Femur (tissue), 1 donor: ENCODE measurements around the gene PTPA.

ENCODE experiments used
- DNase-seq: peaks from one replicate; pipeline ENCODE4 v3.0.0-alpha.2; 2017

PTPA gene

DNA sequence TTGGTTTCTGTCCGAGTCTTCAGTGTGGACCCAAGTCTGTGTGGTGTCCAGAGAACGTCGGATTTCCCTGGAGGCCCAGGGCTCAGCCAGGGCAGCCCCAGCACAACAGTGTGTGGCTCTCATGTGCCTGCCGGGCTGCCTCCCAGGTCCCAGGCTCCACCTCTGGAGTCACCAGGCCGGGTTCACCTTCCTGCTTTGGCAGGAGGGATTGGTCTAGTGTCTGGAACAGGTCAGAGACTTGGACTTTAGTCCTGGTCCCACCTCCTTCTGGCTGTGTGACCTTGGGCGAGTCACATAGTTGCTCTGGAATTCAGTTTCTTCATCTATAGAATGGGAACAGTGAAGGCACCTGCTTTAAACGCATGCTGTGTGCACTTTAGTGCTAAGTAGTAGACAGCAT is 27.1 kb upstream of the PTPA start:
- DNase-seq: no peak

DNA sequence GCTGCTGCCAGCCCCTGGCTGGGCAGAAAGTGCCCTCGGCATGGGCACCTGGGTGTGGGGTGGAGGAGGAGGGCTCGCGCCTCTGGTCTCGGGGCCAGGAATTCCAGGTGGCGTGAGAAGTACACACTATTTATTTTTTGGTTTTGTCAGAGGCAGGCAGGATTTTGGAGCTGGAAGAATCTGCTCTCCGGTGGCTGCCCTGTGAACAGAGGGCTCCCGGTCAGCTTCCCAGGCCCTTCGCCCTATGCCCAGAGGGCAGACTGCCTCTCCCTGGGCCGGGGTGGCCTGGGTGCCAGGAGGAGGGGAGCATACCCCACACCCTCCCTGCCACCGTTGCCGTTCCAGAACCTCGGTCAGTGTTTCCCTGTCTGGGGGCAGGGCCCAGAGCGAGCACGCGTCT is 22.0 kb upstream of the PTPA start:
- no peak for DNase-seq

DNA sequence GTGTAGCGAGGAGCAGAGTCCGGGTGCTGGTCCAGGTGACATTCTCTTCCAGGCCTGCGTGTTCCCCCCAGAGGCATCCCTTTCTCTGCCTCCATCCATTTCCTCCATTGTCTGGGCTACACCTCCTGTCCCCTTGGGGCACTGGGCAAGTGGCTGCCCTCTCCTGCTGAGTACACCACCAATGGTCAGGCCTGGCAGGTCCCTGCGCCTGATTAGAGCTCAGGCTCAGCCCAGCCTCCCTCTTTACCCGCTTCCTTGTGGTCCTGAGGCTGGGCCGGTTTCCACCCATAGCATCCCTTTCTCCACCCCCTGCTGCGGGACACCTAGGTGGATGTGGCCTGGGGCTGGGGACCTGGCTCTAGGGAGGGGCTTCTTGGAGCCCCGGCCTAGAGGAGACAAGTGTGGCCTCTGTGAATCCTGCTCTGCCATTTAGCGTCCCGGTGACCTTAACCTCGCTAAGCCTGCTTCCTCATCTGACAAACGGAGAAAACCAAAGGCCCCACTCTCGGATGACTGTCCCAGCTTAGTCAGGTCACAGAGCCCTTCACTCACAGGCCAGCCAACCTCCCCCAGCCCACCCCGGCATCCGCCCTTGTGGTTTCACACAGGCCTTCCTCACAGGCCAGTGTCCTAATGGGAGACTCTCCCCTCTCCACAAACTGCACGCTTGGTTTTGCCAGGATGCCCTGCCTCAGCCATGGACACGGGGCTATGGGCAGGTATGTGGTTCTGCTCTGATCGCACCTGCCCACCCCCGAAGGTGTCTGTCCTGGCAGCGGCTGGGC is 17.4 kb upstream of the PTPA start:
- DNase-seq: no peak

DNA sequence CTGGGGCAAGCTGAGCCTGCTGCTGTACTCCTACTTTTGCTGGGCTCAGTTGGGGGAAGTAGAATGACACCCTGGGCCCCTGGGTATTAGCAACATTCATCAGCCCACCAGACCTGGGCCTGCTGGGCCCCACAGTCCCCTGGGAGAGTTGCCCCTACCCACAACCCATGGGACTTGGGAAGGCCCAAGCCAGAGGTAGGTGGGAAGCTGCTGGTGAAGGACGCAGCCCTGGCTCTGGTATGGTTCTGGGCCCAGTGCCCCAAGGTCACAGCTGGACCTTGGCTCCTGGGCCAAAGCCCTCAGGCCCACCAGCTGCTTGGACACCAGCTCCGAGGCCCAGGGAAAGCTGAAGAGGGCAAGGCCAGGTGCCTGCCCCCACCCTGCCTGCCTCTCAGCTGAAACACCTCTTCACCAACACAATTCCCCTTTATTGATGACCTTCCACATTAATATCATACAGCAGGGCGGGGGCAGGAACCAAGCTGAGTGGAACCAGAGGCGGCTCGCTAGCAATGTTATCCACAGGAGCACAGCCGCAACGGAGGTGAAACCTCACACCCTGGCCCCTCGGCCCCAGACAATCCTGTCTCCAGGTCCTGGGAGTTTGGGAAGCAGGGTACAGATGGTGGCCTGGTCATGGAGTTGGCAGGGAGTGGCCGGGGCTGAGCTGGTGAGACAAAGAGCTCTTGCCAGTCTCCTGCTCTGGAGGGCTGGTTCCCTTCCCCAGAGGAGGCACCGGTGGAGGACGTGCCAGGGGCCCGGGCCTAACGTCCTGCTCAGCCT is 16.6 kb upstream of the PTPA start:
- DNase-seq: no peak

GRCh38 chr9:129095170-129095667 is 16.0 kb upstream of the PTPA start:
- DNase-seq: no peak

DNA sequence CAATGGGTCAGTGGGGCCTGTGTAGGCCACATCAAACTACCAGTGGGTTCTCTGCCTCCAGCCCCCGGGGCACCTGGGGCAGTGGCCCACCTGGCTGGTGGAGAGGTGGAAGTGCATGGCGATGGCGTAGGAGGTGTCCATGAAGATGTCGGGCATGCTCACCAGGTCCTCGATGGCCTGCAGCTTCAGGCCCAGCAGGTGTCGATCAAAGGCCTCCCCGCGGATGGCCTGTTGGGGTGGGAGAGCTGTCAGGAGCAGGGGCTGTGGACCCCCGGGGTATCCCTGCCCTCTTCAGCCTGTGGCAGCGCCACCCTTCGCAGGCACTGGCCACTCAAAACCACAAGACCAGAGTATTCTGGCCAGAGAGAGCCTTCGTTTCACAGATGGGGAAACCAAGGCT is 15.3 kb upstream of the PTPA start:
- DNase-seq: no peak

GRCh38 chr9:129097671-129098306 is 13.4 kb upstream of the PTPA start:
- no peak for DNase-seq

DNA sequence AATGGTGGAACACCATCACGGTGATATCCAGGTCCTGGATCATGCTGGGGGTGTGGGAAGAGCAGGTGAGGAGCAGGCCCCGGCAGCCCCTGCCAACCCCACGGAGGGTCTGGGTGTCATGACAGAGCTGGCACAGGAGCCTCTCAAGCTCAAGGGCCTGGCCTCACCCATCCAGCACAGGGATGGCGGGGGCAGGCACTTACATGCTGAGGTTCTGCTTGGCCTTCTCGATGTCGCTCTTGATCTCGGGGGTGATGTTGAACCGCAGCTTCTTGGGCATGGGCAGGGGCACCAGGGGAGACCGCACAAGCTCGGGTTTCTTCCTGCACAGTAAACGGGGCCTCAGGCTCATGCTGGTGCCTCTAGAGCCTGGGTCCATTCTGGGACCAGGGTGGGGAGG is 12.9 kb upstream of the PTPA start:
- DNase-seq: no peak

- no peak for DNase-seq
Measured at GRCh38 chr9:129100383-129101169, 10.6 kb upstream of the PTPA start.

DNA sequence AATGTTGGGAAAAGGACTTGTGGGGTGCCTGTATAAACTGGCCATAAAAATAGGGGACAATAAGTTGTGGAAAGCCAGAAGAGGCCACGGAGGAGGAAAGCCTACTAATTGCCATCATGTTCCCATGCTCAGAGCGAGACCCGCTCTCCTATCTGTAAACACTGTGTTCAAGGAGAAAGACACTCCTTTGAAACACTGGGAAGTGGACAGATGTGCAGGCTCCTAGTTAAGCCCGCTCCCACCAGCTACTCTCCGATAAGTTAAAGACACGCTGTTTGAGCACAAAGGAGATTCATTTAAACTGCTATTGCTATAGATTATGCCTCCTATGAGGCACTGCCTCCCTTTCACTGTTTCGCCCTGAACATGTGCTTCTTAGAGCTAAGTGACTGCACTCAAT is 9.9 kb upstream of the PTPA start:
- DNase-seq: no peak

- DNase-seq: no peak
Measured at GRCh38 chr9:129102095-129102525, 9.1 kb upstream of the PTPA start.

- no peak for DNase-seq
Measured at GRCh38 chr9:129102791-129103594, 8.2 kb upstream of the PTPA start.

DNA sequence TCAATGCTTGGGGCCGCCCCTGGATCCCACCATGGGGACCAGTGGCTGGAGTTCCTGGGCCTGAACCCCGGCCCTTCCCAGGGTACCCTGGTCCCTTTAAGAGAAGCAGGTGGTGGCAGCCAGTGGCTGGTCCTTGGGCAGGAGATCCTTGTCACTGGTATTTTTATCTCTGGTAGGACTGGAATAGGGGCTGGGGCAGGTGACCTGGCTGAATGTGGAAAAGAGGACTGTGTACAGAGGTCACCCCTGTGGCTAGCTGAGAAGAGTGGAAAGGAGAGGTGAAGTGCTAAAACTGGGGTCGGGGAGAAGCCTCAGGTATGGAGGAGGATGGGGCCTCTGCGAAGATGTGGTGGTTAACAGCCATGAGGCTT is 7.6 kb upstream of the PTPA start:
- DNase-seq: no peak

GRCh38 chr9:129104051-129104450 is 7.2 kb upstream of the PTPA start:
- no peak for DNase-seq

GRCh38 chr9:129105857-129106694 is 5.1 kb upstream of the PTPA start:
- no peak for DNase-seq

- no peak for DNase-seq
Measured at GRCh38 chr9:129107651-129108050, 3.6 kb upstream of the PTPA start.

DNA sequence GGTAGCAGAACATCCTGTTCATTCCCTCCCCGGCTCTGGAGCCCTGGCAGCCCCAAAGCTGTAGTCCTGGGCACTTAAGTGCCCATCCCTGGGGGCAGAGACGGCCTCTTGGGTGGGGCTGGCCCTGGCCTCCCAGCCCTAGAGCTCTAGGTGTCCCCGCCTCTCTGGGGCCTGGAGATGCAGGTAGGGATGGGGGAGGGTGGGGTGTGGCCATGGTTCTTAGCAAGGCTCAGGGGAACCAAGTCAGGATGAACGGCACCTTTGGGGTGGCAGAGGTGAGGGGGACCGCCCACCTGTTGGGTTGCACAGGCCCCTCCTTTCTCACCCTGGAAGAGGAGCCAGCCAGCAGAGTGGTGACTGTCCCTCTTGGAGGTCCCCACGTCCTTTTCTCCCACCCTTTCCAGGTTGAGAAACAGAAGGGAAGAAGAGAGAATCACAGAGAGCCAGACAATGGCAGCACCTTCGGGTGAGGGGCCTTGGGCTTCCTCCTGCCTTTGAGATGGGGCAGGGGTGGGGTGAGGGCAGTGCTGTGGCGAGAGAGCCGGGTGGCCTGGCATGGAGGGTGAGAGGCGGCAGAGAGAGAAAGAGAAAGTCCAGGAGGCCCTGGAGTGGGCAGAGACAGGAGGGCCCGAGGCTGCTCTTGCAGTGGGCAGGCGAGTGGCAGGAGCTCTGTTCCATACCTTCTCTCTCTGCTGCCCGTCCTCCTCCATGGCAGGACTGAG is 3.0 kb upstream of the PTPA start:
- DNase-seq: no peak

DNA sequence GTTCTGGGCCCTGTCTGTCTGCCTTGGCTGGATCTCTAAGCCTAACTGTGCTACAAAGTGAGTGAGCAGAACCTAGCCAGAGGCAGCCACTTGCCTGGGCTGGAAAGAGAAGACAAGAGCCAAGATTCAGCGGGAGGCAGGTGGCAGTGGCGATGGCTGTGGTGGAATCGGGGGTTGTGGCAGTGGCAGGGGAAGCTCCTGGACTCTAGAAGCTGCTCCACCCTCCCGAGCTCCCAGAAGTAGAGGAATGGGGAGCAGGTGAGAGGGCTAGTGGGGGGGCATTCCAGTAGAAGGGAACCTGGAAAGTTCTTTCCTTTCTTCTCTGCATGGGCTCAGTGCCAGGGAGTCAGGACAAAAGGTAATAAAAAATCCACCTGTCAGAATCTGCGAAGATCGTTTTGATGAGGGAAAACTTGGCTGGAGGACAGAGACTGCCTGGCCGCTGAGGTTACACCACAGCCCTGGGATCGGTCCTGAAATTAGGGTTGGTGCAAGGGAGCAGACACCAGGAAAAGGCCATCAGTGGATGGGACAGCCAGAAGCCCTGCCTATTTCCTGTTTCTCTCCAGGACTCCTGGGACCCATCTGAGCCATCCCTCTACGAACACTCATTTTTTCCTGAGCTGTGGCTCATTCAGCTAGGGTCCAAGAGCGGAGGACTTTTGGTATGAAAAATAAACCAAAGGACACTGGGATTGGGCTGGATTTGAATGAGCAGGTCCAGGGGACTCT is 2.2 kb upstream of the PTPA start:
- DNase-seq: no peak

DNA sequence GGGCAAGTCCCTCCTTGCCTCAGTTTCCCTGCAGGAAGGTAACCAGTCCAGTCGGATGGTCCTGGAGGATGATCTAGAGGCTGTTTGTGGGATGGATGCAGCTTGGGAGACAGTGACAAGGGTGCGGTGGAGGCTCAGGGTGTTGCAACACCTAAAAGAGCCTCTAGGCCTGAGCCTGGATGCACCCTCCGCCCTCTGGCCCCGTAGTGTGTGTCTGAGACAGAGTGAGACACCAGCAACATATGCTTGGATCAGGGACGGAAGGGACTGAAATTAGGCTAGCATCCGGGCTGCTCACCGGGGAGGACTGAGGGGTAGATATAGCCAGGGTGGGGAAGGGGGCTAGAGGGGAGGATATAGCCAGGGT is 1.7 kb upstream of the PTPA start:
- DNase-seq: no peak
